ENCODE results near the gene NKAIN1.
"Not testable (repeated sequence)": the region's sequence is repeated elsewhere in the genome, so short reads cannot be mapped to it uniquely, and the experiment has no call there.

The NKAIN1 gene

GRCh38 chr1:31183927-31184554 is 55.6 kb downstream of the NKAIN1 start:
- no peak overlapping the region for H3K27ac ChIP-seq (ENCODE audit: insufficient read depth, low read depth, low read length, poor library complexity, severe bottlenecking)
- no peaks in the 10 kb centered on the region for H3K4me1 ChIP-seq (ENCODE audit: control insufficient read depth, insufficient read depth, low read length)
- no peaks in the 10 kb centered on the region for H3K27me3 ChIP-seq (ENCODE audit: control insufficient read depth, insufficient read depth, low read length, poor library complexity, severe bottlenecking)
- no peak overlapping the region for H3K4me3 ChIP-seq (ENCODE audit: insufficient read depth, low read depth, low read length)
- 50 to 56% methylated on average over 6 of the region's 6 CpGs for WGBS, 2 experiments
- H3K36me3 ChIP-seq (ENCODE audit: control insufficient read depth, insufficient read depth, low read length): no peaks in the 10 kb centered on the region
- no peaks in the 10 kb centered on the region for H3K9me3 ChIP-seq (ENCODE audit: control insufficient read depth, low read length)

- Histone ChIP-seq H3K27ac (ENCODE audit: insufficient read depth, low read depth, low read length, poor library complexity, severe bottlenecking) (no peak overlapping the region), H3K4me3 (ENCODE audit: insufficient read depth, low read depth, low read length) (no peak overlapping the region), H3K9me3 (ENCODE audit: control insufficient read depth, low read length) (no peaks in the 10 kb centered on the region), H3K36me3 (ENCODE audit: control insufficient read depth, insufficient read depth, low read length) (no peaks in the 10 kb centered on the region), H3K4me1 (ENCODE audit: control insufficient read depth, insufficient read depth, low read length) (no peaks in the 10 kb centered on the region), H3K27me3 (ENCODE audit: control insufficient read depth, insufficient read depth, low read length, poor library complexity, severe bottlenecking) (no peaks in the 10 kb centered on the region)
- WGBS, 2 experiments: 90 to 92% methylated on average over 6 of the region's 6 CpGs
Measured at GRCh38 chr1:31183126-31183525, 56.6 kb downstream of the NKAIN1 start.

- Histone ChIP-seq H3K36me3 (ENCODE audit: control insufficient read depth, insufficient read depth, low read length) (no peaks in the 10 kb centered on the region), H3K9me3 (ENCODE audit: control insufficient read depth, low read length) (no peaks in the 10 kb centered on the region), H3K27ac (ENCODE audit: insufficient read depth, low read depth, low read length, poor library complexity, severe bottlenecking) (no peak overlapping the region), H3K27me3 (ENCODE audit: control insufficient read depth, insufficient read depth, low read length, poor library complexity, severe bottlenecking) (no peaks in the 10 kb centered on the region), H3K4me1 (ENCODE audit: control insufficient read depth, insufficient read depth, low read length) (no peaks in the 10 kb centered on the region), H3K4me3 (ENCODE audit: insufficient read depth, low read depth, low read length) (no peak overlapping the region)
- 26 to 33% methylated on average over 18 of the region's 18 CpGs for WGBS, 2 experiments
Measured at GRCh38 chr1:31182352-31182751, 57.3 kb downstream of the NKAIN1 start.

GRCh38 chr1:31181515-31182343 is 58.0 kb downstream of the NKAIN1 start:
- no peak overlapping the region for H3K27ac ChIP-seq (ENCODE audit: insufficient read depth, low read depth, low read length, poor library complexity, severe bottlenecking)
- H3K9me3 ChIP-seq (ENCODE audit: control insufficient read depth, low read length): no peaks in the 10 kb centered on the region
- no peaks in the 10 kb centered on the region for H3K27me3 ChIP-seq (ENCODE audit: control insufficient read depth, insufficient read depth, low read length, poor library complexity, severe bottlenecking)
- no peaks in the 10 kb centered on the region for H3K36me3 ChIP-seq (ENCODE audit: control insufficient read depth, insufficient read depth, low read length)
- H3K4me3 ChIP-seq (ENCODE audit: insufficient read depth, low read depth, low read length): no peak overlapping the region
- WGBS, 2 experiments: 54 to 63% methylated on average over 52 of the region's 52 CpGs
- no peaks in the 10 kb centered on the region for H3K4me1 ChIP-seq (ENCODE audit: control insufficient read depth, insufficient read depth, low read length)

GRCh38 chr1:31180338-31180737 is 59.3 kb downstream of the NKAIN1 start:
- no peak overlapping the region for H3K27ac ChIP-seq (ENCODE audit: insufficient read depth, low read depth, low read length, poor library complexity, severe bottlenecking)
- H3K27me3 ChIP-seq (ENCODE audit: control insufficient read depth, insufficient read depth, low read length, poor library complexity, severe bottlenecking): no peaks in the 10 kb centered on the region
- H3K4me1 ChIP-seq (ENCODE audit: control insufficient read depth, insufficient read depth, low read length): no peaks in the 10 kb centered on the region
- 93% methylated on average over 4 to 6 of the region's 6 CpGs for WGBS, 2 experiments
- H3K9me3 ChIP-seq (ENCODE audit: control insufficient read depth, low read length): no peaks in the 10 kb centered on the region
- no peak overlapping the region for H3K4me3 ChIP-seq (ENCODE audit: insufficient read depth, low read depth, low read length)
- H3K36me3 ChIP-seq (ENCODE audit: control insufficient read depth, insufficient read depth, low read length): no peaks in the 10 kb centered on the region

- H3K36me3 ChIP-seq (ENCODE audit: control insufficient read depth, insufficient read depth, low read length); H3K27ac ChIP-seq (ENCODE audit: insufficient read depth, low read depth, low read length, poor library complexity, severe bottlenecking); H3K4me3 ChIP-seq (ENCODE audit: insufficient read depth, low read depth, low read length); H3K9me3 ChIP-seq (ENCODE audit: control insufficient read depth, low read length); H3K27me3 ChIP-seq (ENCODE audit: control insufficient read depth, insufficient read depth, low read length, poor library complexity, severe bottlenecking); H3K4me1 ChIP-seq (ENCODE audit: control insufficient read depth, insufficient read depth, low read length): not testable (repeated sequence)
- 95 to 96% methylated on average over 33 of the region's 33 CpGs for WGBS, 2 experiments
Measured at GRCh38 chr1:31176291-31176690, 63.4 kb downstream of the NKAIN1 start.

- Histone ChIP-seq H3K9me3 (ENCODE audit: control insufficient read depth, low read length) (no peaks in the 10 kb centered on the region), H3K4me3 (ENCODE audit: insufficient read depth, low read depth, low read length) (no peak overlapping the region), H3K4me1 (ENCODE audit: control insufficient read depth, insufficient read depth, low read length) (no peaks in the 10 kb centered on the region), H3K27ac (ENCODE audit: insufficient read depth, low read depth, low read length, poor library complexity, severe bottlenecking) (no peak overlapping the region), H3K27me3 (ENCODE audit: control insufficient read depth, insufficient read depth, low read length, poor library complexity, severe bottlenecking) (no peaks in the 10 kb centered on the region), H3K36me3 (ENCODE audit: control insufficient read depth, insufficient read depth, low read length) (no peaks in the 10 kb centered on the region)
- WGBS, 2 experiments: 92 to 93% methylated on average over 4 of the region's 4 CpGs
Measured at GRCh38 chr1:31170486-31170735, 69.3 kb downstream of the NKAIN1 start.

GRCh38 chr1:31166462-31166861 is 73.2 kb downstream of the NKAIN1 start:
- H3K36me3 ChIP-seq (ENCODE audit: control insufficient read depth, insufficient read depth, low read length): no peaks in the 10 kb centered on the region
- H3K9me3 ChIP-seq (ENCODE audit: control insufficient read depth, low read length): no peaks in the 10 kb centered on the region
- no peaks in the 10 kb centered on the region for H3K27me3 ChIP-seq (ENCODE audit: control insufficient read depth, insufficient read depth, low read length, poor library complexity, severe bottlenecking)
- 67 to 68% methylated on average over 8 of the region's 8 CpGs for WGBS, 2 experiments
- H3K27ac ChIP-seq (ENCODE audit: insufficient read depth, low read depth, low read length, poor library complexity, severe bottlenecking): no peak overlapping the region
- no peak overlapping the region for H3K4me3 ChIP-seq (ENCODE audit: insufficient read depth, low read depth, low read length)
- H3K4me1 ChIP-seq (ENCODE audit: control insufficient read depth, insufficient read depth, low read length): no peaks in the 10 kb centered on the region

GRCh38 chr1:31164291-31164690 is 75.4 kb downstream of the NKAIN1 start:
- H3K36me3 ChIP-seq (ENCODE audit: control insufficient read depth, insufficient read depth, low read length): no peaks in the 10 kb centered on the region
- H3K27me3 ChIP-seq (ENCODE audit: control insufficient read depth, insufficient read depth, low read length, poor library complexity, severe bottlenecking): no peaks in the 10 kb centered on the region
- no peak overlapping the region for H3K4me3 ChIP-seq (ENCODE audit: insufficient read depth, low read depth, low read length)
- no peaks in the 10 kb centered on the region for H3K9me3 ChIP-seq (ENCODE audit: control insufficient read depth, low read length)
- no peak overlapping the region for H3K27ac ChIP-seq (ENCODE audit: insufficient read depth, low read depth, low read length, poor library complexity, severe bottlenecking)
- H3K4me1 ChIP-seq (ENCODE audit: control insufficient read depth, insufficient read depth, low read length): no peaks in the 10 kb centered on the region
- WGBS, 2 experiments: 81 to 82% methylated on average over 5 of the region's 5 CpGs

- Histone ChIP-seq H3K27me3 (ENCODE audit: control insufficient read depth, insufficient read depth, low read length, poor library complexity, severe bottlenecking) (no peaks in the 10 kb centered on the region), H3K4me1 (ENCODE audit: control insufficient read depth, insufficient read depth, low read length) (no peaks in the 10 kb centered on the region), H3K36me3 (ENCODE audit: control insufficient read depth, insufficient read depth, low read length) (no peaks in the 10 kb centered on the region), H3K4me3 (ENCODE audit: insufficient read depth, low read depth, low read length) (no peak overlapping the region), H3K27ac (ENCODE audit: insufficient read depth, low read depth, low read length, poor library complexity, severe bottlenecking) (no peak overlapping the region), H3K9me3 (ENCODE audit: control insufficient read depth, low read length) (no peaks in the 10 kb centered on the region)
- 94 to 96% methylated on average over 8 to 9 of the region's 9 CpGs for WGBS, 2 experiments
Measured at GRCh38 chr1:31163866-31164265, 75.8 kb downstream of the NKAIN1 start.
